ENCODE measurements around the gene ARHGAP44. TPM values are rescaled to one million over a fixed set of nuclear protein-coding genes. Genes with fewer than 3 reads are reported as not detected.

The ARHGAP44 gene
- total and polyA plus RNA-seq, 2 of the 4 experiments (the other 2 are of a cell fraction) = 0.54 to 1.0 TPM

DNA sequence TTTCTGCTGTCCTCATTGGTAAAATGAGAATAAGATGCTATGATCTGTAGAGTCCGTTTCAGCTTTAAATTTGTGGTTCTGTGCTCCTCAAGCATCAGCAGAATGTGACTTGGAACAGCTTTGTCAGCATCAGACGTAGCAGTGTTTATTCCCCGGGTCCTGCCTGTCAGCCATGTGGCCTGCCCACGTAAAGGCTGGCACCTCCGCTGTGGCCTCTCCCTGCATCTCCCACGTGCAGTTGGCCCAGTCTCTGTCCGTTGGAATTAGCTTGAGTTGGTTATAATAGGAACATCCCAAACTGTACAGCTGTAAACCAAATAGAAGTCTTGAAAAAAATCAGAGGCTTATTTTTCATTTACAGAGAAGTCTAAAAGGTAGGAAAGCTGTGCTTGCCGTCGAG lies 61.7 kb downstream of the ARHGAP44 start:
- no peak overlapping the region for H3K56ac ChIP-seq (ENCODE audit: extremely low read depth, insufficient read depth, low read length)
- DNase-seq (no peak), ATAC-seq (ENCODE audit: low read depth) (no peak)
- H3K4me3 ChIP-seq (ENCODE audit: insufficient read depth, low read depth, low read length) = no peak overlapping the region
- H2BK15ac ChIP-seq (ENCODE audit: low read depth, low read length) = no peak overlapping the region
- H2BK20ac ChIP-seq (ENCODE audit: low read depth, low read length) = no peak overlapping the region
- no peak overlapping the region for H3K18ac ChIP-seq (ENCODE audit: low read depth, low read length)
- no peak overlapping the region for H3K9ac ChIP-seq (ENCODE audit: low read depth, low read length)
- H3K27me3 ChIP-seq (ENCODE audit: control insufficient read depth, insufficient read depth, low read length) = no peaks in the 10 kb centered on the region
- no peaks in the 10 kb centered on the region for H4K20me1 ChIP-seq (ENCODE audit: insufficient read depth, low read length)
- dilution Hi-C loops (cut with HindIII; ENCODE audit: low sequenced_read_pairs, unreplicated experiment) (no loop called here), intact Hi-C loops (cut with micrococcal nuclease) (no loop called here), in situ Hi-C loops (cut with MboI; ENCODE audit: low sequenced_read_pairs) (no loop called here)
- H3K27ac ChIP-seq (ENCODE audit: insufficient read depth, low read length) = no peak overlapping the region
- BruUV-seq (replicated peaks) = no TSS peak
- H4K8ac ChIP-seq (ENCODE audit: low read depth in 2 of 2, low read length in 2 of 2) = no peak overlapping the region
- H4K5ac ChIP-seq (ENCODE audit: low read depth, low read length) = no peak overlapping the region
- H3K4me2 ChIP-seq (ENCODE audit: low read depth, low read length) = no peak overlapping the region
- TF ChIP-seq MAFK (IDR thresholded peaks at IDR 0.05; ENCODE audit: low read depth, low read length) = no peak
- TF ChIP-seq RAD21 (IDR thresholded peaks at IDR 0.05; ENCODE audit: low read length) = no peak
- no peak for TF ChIP-seq SMC3 (IDR thresholded peaks at IDR 0.05; ENCODE audit: low read depth, low read length)
- TF ChIP-seq POLR2A (IDR thresholded peaks at IDR 0.05; ENCODE audit: low read depth, low read length) = no peak
- TF ChIP-seq BHLHE40 (IDR thresholded peaks at IDR 0.05; ENCODE audit: low read depth, low read length) = no peak
- TF ChIP-seq RCOR1 (IDR thresholded peaks at IDR 0.05; ENCODE audit: insufficient replicate concordance, low read length) = no peak
- TF ChIP-seq MAZ (IDR thresholded peaks at IDR 0.05; ENCODE audit: borderline replicate concordance, low read depth, low read length) = no peak
- TF ChIP-seq ELK1 (IDR thresholded peaks at IDR 0.05; ENCODE audit: borderline replicate concordance, low read depth, low read length) = no peak
- no peak for TF ChIP-seq CEBPB (IDR thresholded peaks at IDR 0.05; ENCODE audit: low read depth, low read length)
- TF ChIP-seq CTCF (conservative IDR thresholded peaks at IDR 0.05; ENCODE audit: low read depth, low read length) = no peak
- TF ChIP-seq, protein P1, sequence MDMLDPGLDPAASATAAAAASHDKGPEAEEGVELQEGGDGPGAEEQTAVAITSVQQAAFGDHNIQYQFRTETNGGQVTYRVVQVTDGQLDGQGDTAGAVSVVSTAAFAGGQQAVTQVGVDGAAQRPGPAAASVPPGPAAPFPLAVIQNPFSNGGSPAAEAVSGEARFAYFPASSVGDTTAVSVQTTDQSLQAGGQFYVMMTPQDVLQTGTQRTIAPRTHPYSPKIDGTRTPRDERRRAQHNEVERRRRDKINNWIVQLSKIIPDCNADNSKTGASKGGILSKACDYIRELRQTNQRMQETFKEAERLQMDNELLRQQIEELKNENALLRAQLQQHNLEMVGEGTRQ (IDR thresholded peaks at IDR 0.05; ENCODE audit: low read depth, low read length) = no peak
- ChIA-PET POLR2A (ENCODE audit: unreplicated experiment) (no interaction called here), CTCF (no interaction called here)
- no peak overlapping the region for H2AK5ac ChIP-seq (ENCODE audit: low read depth, low read length)
- no peaks in the 10 kb centered on the region for H3K36me3 ChIP-seq (ENCODE audit: control insufficient read depth, insufficient read depth, low read length)
- no peaks in the 10 kb centered on the region for H3K9me1 ChIP-seq (ENCODE audit: insufficient read depth, low read length)
- H3K4me1 ChIP-seq (ENCODE audit: control insufficient read depth, insufficient read depth, low read length) = no peaks in the 10 kb centered on the region
- 60% methylated on average over 1 of the region's 9 CpGs; no CpG with 5 or more reads in 1 of the 2 experiments for WGBS, 2 experiments (ENCODE audit: extremely low coverage in 2 of 2, insufficient read length in 1 of 2)
- H3K14ac ChIP-seq (replicated peaks; ENCODE audit: low read depth, low read length) = no peak overlapping the region
- H2AK9ac ChIP-seq (replicated peaks; ENCODE audit: low read depth, low read length, poor library complexity) = no peak overlapping the region
- H2BK5ac ChIP-seq (ENCODE audit: low read depth, low read length, poor library complexity, severe bottlenecking) = no peak overlapping the region
- no peak overlapping the region for H2AFZ ChIP-seq (replicated peaks; ENCODE audit: low read length, poor library complexity)
- no peaks in the 10 kb centered on the region for H3K9me3 ChIP-seq (ENCODE audit: control insufficient read depth, insufficient read depth, low read length)
- no peak overlapping the region for H3K4ac ChIP-seq (ENCODE audit: low read depth, low read length)
- no peak overlapping the region for H3K23ac ChIP-seq (ENCODE audit: low read depth, low read length)
- no peak overlapping the region for H4K91ac ChIP-seq (ENCODE audit: insufficient read depth, low read depth, low read length)
- no peak overlapping the region for H2BK120ac ChIP-seq (ENCODE audit: low read depth, low read length)
- H3K79me1 ChIP-seq (ENCODE audit: low read depth in 1 of 2, low read length in 2 of 2) = no peaks in the 10 kb centered on the region

Measured in IMR-90 (cell line).